HepG2 (cell line): ENCODE data around the gene B3GAT3. TPM values are rescaled to one million over a fixed set of nuclear protein-coding genes. Genes with fewer than 3 reads are reported as not detected.

Experiments used
- AGO1 ChIP-seq: fragments of 200-400 bp; formaldehyde crosslinking; IDR thresholded peaks from 2 replicates; pipeline ENCODE4 v1.6.1; 2017; ENCODE audit warnings: mild to moderate bottlenecking, low read depth, low read length, moderate library complexity; ENCODE audit not compliant: poor library complexity, severe bottlenecking
- ARNT ChIP-seq: fragments of 450-650 bp; IDR thresholded peaks from 2 replicates; pipeline ENCODE4 v1.6.1; 2017
- CENPX ChIP-seq: sonication (generic); formaldehyde crosslinking; IDR thresholded peaks from 2 replicates; pipeline ENCODE4 v1.9.0; 2021; ENCODE audit warnings: mild to moderate bottlenecking, missing genetic modification reagents, moderate library complexity
- DBP ChIP-seq: sonication (generic); formaldehyde crosslinking; IDR thresholded peaks from 2 replicates; pipeline ENCODE4 v1.4.0; 2020; ENCODE audit warnings: missing genetic modification reagents; ENCODE audit errors: not compliant biosample characterization
- HOXD1 ChIP-seq: sonication (generic); formaldehyde crosslinking; IDR thresholded peaks from 2 replicates; pipeline ENCODE4 v1.5.0; 2020; ENCODE audit warnings: missing genetic modification reagents
- KDM4B ChIP-seq: sonication (generic); formaldehyde crosslinking; IDR thresholded peaks from 2 replicates; pipeline ENCODE4 v1.4.0; 2020; ENCODE audit warnings: missing genetic modification reagents
- MAF1 ChIP-seq: sonication (generic); formaldehyde crosslinking; IDR thresholded peaks from 2 replicates; pipeline ENCODE4 v1.5.0; 2020; ENCODE audit warnings: missing genetic modification reagents, borderline replicate concordance
- MED8 ChIP-seq: sonication (generic); formaldehyde crosslinking; IDR thresholded peaks from 2 replicates; pipeline ENCODE4 v1.8.1; 2023; ENCODE audit warnings: mild to moderate bottlenecking, missing genetic modification reagents; ENCODE audit not compliant: insufficient replicate concordance
- PAWR ChIP-seq: sonication (generic); formaldehyde crosslinking; IDR thresholded peaks from 2 replicates; pipeline ENCODE4 v1.4.0; 2020; ENCODE audit warnings: missing genetic modification reagents, mild to moderate bottlenecking, borderline replicate concordance
- PBX2 ChIP-seq: IDR thresholded peaks from 2 replicates; pipeline ENCODE4 v1.6.1; 2016; ENCODE audit warnings: control low read depth
- REL ChIP-seq: sonication (generic); formaldehyde crosslinking; conservative IDR thresholded peaks from 2 replicates; pipeline ENCODE4 v1.8.0; 2022; ENCODE audit warnings: mild to moderate bottlenecking, missing genetic modification reagents, moderate library complexity
- SETDB1 ChIP-seq: sonication (generic); formaldehyde crosslinking; IDR thresholded peaks from 2 replicates; pipeline ENCODE4 v1.5.1; 2020; ENCODE audit warnings: missing genetic modification reagents, mild to moderate bottlenecking, borderline replicate concordance
- SIX4 ChIP-seq: sonication (generic); formaldehyde crosslinking; IDR thresholded peaks from 2 replicates; pipeline ENCODE4 v1.4.0; 2020; ENCODE audit warnings: missing genetic modification reagents
- ZBTB34 ChIP-seq: sonication (generic); formaldehyde crosslinking; IDR thresholded peaks from 2 replicates; pipeline ENCODE4 v1.8.0; 2022; ENCODE audit warnings: mild to moderate bottlenecking, missing genetic modification reagents
- ZKSCAN5 ChIP-seq: sonication (generic); formaldehyde crosslinking; IDR thresholded peaks from 2 replicates; pipeline ENCODE4 v1.5.1; 2020; ENCODE audit warnings: mild to moderate bottlenecking, missing genetic modification reagents
- ZNF143 ChIP-seq: sonication (generic); formaldehyde crosslinking; IDR thresholded peaks from 2 replicates; pipeline ENCODE4 v1.4.0; 2020; ENCODE audit warnings: missing genetic modification reagents
- ZNF33B ChIP-seq: sonication (generic); formaldehyde crosslinking; IDR thresholded peaks from 2 replicates; pipeline ENCODE4 v1.5.1; 2020; ENCODE audit warnings: mild to moderate bottlenecking, missing genetic modification reagents
- ZNF761 ChIP-seq: sonication (generic); formaldehyde crosslinking; conservative IDR thresholded peaks from 2 replicates; pipeline ENCODE4 v1.4.0; 2020; ENCODE audit warnings: mild to moderate bottlenecking, missing genetic modification reagents
- polyA plus RNA-seq, 8 experiments: library from polyadenylated mRNA; depleted of rRNA in 3 of 8; stranded (reverse) in 7 of 8; unstranded in 1 of 8; fragments of >200 nt; fragmentation: Illumina TruSeq in 4 of 8; extraction: Trizol in 4 of 8; gene quantifications; 2 replicates each; pipeline versions ENCODE4 v1.2.1 to v1.2.3, GENCODE V29; 2011 to 2016; ENCODE audit warnings: low read depth in 4 of 8, missing spikeins in 1 of 8, mixed read lengths in 1 of 8; ENCODE audit not compliant: insufficient read depth in 1 of 8
- total RNA-seq, 5 experiments: library from RNA; depleted of rRNA; stranded (reverse); fragments of >200 nt; fragmentation: Illumina TruSeq; extraction: Trizol; gene quantifications; 2 replicates each; pipeline ENCODE4 v1.2.3, GENCODE V29; 2016; ENCODE audit warnings: low read depth in 1 of 5
- TF ChIP-seq, protein P1 (sequence below): sonication (generic); IDR thresholded peaks from 2 replicates; pipeline ENCODE4 v1.6.1; 2016; ENCODE audit warnings: low read depth, borderline replicate concordance
- TF ChIP-seq, protein P2 (sequence below): sonication (generic); formaldehyde crosslinking; IDR thresholded peaks from 2 replicates; pipeline ENCODE4 v1.5.0; 2020; ENCODE audit warnings: mild to moderate bottlenecking, missing genetic modification reagents, borderline replicate concordance
- TF ChIP-seq, protein P3 (sequence below): sonication (generic); formaldehyde crosslinking; IDR thresholded peaks from 2 replicates; pipeline ENCODE4 v1.5.1; 2020; ENCODE audit warnings: missing genetic modification reagents, mild to moderate bottlenecking, borderline replicate concordance

B3GAT3 gene
- total and polyA plus RNA-seq, 2 of the 13 experiments (the other 11 are each of a cell fraction or from before 2014, with no cell fraction given): 21.3 to 26.1 TPM

GRCh38 chr11:62665075-62665598, 43.4 kb upstream of the B3GAT3 start, which contains the start of the genes C11orf98 and CSKMT (continued):
- TF ChIP-seq REL: 0 out of 2 replicates have a peak, but pooled peaks have one; percentile 36
- no peak for TF ChIP-seq CENPX (CRISPR knock-in tag)
- TF ChIP-seq MAF1 (CRISPR knock-in tag): no peak; the same call in 1 of the 2 replicates
- no peak for TF ChIP-seq ZNF761 (CRISPR knock-in tag)
- TF ChIP-seq SIX4: peak; percentile 10; the same call in 1 of the 2 replicates
- TF ChIP-seq, protein P1, sequence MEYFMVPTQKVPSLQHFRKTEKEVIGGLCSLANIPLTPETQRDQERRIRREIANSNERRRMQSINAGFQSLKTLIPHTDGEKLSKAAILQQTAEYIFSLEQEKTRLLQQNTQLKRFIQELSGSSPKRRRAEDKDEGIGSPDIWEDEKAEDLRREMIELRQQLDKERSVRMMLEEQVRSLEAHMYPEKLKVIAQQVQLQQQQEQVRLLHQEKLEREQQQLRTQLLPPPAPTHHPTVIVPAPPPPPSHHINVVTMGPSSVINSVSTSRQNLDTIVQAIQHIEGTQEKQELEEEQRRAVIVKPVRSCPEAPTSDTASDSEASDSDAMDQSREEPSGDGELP: 0 out of 2 replicates have a peak, but pooled peaks have one; percentile 23
- TF ChIP-seq, protein P2, sequence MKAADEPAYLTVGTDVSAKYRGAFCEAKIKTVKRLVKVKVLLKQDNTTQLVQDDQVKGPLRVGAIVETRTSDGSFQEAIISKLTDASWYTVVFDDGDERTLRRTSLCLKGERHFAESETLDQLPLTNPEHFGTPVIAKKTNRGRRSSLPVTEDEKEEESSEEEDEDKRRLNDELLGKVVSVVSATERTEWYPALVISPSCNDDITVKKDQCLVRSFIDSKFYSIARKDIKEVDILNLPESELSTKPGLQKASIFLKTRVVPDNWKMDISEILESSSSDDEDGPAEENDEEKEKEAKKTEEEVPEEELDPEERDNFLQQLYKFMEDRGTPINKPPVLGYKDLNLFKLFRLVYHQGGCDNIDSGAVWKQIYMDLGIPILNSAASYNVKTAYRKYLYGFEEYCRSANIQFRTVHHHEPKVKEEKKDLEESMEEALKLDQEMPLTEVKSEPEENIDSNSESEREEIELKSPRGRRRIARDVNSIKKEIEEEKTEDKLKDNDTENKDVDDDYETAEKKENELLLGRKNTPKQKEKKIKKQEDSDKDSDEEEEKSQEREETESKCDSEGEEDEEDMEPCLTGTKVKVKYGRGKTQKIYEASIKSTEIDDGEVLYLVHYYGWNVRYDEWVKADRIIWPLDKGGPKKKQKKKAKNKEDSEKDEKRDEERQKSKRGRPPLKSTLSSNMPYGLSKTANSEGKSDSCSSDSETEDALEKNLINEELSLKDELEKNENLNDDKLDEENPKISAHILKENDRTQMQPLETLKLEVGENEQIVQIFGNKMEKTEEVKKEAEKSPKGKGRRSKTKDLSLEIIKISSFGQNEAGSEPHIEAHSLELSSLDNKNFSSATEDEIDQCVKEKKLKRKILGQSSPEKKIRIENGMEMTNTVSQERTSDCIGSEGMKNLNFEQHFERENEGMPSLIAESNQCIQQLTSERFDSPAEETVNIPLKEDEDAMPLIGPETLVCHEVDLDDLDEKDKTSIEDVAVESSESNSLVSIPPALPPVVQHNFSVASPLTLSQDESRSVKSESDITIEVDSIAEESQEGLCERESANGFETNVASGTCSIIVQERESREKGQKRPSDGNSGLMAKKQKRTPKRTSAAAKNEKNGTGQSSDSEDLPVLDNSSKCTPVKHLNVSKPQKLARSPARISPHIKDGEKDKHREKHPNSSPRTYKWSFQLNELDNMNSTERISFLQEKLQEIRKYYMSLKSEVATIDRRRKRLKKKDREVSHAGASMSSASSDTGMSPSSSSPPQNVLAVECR (CRISPR knock-in tag): peak; percentile 77; the same call in 1 of the 2 replicates
- 0 out of 2 replicates have a peak, but pooled peaks have one; percentile 18 for TF ChIP-seq HOXD1 (CRISPR knock-in tag)
- no peak for TF ChIP-seq ARNT
- TF ChIP-seq ZBTB34: no peak; the same call in 1 of the 2 replicates
- no peak for TF ChIP-seq DBP (CRISPR knock-in tag)
- no peak for TF ChIP-seq ZNF143 (CRISPR knock-in tag)
- TF ChIP-seq, protein P3, sequence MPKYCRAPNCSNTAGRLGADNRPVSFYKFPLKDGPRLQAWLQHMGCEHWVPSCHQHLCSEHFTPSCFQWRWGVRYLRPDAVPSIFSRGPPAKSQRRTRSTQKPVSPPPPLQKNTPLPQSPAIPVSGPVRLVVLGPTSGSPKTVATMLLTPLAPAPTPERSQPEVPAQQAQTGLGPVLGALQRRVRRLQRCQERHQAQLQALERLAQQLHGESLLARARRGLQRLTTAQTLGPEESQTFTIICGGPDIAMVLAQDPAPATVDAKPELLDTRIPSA (CRISPR knock-in tag): no peak
- TF ChIP-seq PBX2 (CRISPR knock-in tag): no peak
- TF ChIP-seq MED8 (CRISPR knock-in tag): peak; percentile 93
- no peak for TF ChIP-seq SETDB1 (CRISPR knock-in tag)
- no peak for TF ChIP-seq KDM4B (CRISPR knock-in tag)
- TF ChIP-seq ZKSCAN5 (CRISPR knock-in tag): no peak
- 0 out of 2 replicates have a peak, but pooled peaks have one; percentile 66 for TF ChIP-seq PAWR (CRISPR knock-in tag)
- peak; percentile 84 for TF ChIP-seq AGO1
- no peak for TF ChIP-seq ZNF33B
